ENCODE measurements around the gene SHOX.

The SHOX gene

GRCh38 chrX:666762-667720 is 36.5 kb downstream of the SHOX start:
- no peak for DNase-seq (ENCODE audit: low spot score)

GRCh38 chrX:670645-671044 is 40.1 kb downstream of the SHOX start:
- no peak for DNase-seq (ENCODE audit: low spot score)

GRCh38 chrX:672931-673330 is 42.3 kb downstream of the SHOX start:
- DNase-seq (ENCODE audit: low spot score) = no peak

GRCh38 chrX:675279-675954 is 44.8 kb downstream of the SHOX start:
- no peak for DNase-seq (ENCODE audit: low spot score)

GRCh38 chrX:675955-676295 is 45.3 kb downstream of the SHOX start:
- no peak for DNase-seq (ENCODE audit: low spot score)

GRCh38 chrX:677376-677775 is 46.8 kb downstream of the SHOX start:
- no peak for DNase-seq (ENCODE audit: low spot score)

GRCh38 chrX:679291-679979 is 48.8 kb downstream of the SHOX start:
- DNase-seq (ENCODE audit: low spot score) = no peak

GRCh38 chrX:680062-680461 is 49.5 kb downstream of the SHOX start:
- no peak for DNase-seq (ENCODE audit: low spot score)

- no peak for DNase-seq (ENCODE audit: low spot score)
These were observed 51.4 kb downstream of the SHOX start for GRCh38 chrX:681989-682388.

- DNase-seq (ENCODE audit: low spot score) = no peak
These were observed 52.3 kb downstream of the SHOX start for GRCh38 chrX:682892-683291.

- no peak for DNase-seq (ENCODE audit: low spot score)
These were observed 53.0 kb downstream of the SHOX start for GRCh38 chrX:683576-683975.

GRCh38 chrX:685120-686032 is 54.8 kb downstream of the SHOX start:
- DNase-seq (ENCODE audit: low spot score) = no peak

GRCh38 chrX:689983-690382 is 59.4 kb downstream of the SHOX start:
- DNase-seq (ENCODE audit: low spot score) = no peak

- DNase-seq (ENCODE audit: low spot score) = no peak
These were observed 64.2 kb downstream of the SHOX start for GRCh38 chrX:694800-695199.

GRCh38 chrX:698206-698605 is 67.6 kb downstream of the SHOX start:
- no peak for DNase-seq (ENCODE audit: low spot score)

GRCh38 chrX:700936-701335 is 70.3 kb downstream of the SHOX start:
- no peak for DNase-seq (ENCODE audit: low spot score)

GRCh38 chrX:701673-702072 is 71.1 kb downstream of the SHOX start:
- no peak for DNase-seq (ENCODE audit: low spot score)

GRCh38 chrX:703466-703865 is 72.9 kb downstream of the SHOX start:
- no peak for DNase-seq (ENCODE audit: low spot score)

GRCh38 chrX:703866-704265 is 73.3 kb downstream of the SHOX start:
- DNase-seq (ENCODE audit: low spot score) = no peak
